ENCODE results near the gene SMIM41.

DNA sequence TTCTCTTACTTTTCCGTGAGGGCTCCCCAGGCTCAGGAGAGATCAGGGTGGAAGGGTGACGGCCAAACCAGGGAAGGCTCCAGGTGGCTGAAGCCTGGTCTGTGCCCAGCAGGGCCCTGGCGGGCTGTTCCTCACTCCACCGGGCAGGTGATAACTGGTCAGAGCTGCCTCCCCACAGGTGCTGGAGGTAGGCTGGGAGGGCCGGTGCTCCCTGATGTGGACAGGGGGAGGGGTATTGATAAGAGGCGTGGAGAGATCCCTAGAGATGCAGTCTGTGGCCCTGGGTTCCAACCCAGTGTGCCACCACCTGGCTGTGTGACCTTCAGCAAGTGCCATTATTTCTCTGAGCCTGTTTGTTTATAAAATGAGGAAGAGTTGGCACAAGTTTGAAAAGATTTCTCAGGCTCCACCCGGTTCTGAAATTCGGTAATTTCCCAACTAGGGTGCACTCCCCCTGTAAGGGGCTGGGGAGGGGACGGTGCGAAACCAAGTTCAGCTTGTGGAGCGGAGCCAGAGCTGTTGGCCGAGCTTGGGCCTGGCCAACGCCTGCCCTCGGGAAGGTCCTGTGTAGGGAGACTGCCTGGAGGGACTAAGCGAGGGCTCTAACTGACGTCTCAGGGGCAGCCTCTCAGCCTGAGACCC is 29.3 kb upstream of the SMIM41 start:
- TF ChIP-seq EZH2phosphoT487 (IDR thresholded peaks at IDR 0.05; ENCODE audit: low read length) (no peak), EZH2 (optimal IDR thresholded peaks at IDR 0.05; ENCODE audit: low read depth, low read length) (no peak)
- TF ChIP-seq, protein P1, sequence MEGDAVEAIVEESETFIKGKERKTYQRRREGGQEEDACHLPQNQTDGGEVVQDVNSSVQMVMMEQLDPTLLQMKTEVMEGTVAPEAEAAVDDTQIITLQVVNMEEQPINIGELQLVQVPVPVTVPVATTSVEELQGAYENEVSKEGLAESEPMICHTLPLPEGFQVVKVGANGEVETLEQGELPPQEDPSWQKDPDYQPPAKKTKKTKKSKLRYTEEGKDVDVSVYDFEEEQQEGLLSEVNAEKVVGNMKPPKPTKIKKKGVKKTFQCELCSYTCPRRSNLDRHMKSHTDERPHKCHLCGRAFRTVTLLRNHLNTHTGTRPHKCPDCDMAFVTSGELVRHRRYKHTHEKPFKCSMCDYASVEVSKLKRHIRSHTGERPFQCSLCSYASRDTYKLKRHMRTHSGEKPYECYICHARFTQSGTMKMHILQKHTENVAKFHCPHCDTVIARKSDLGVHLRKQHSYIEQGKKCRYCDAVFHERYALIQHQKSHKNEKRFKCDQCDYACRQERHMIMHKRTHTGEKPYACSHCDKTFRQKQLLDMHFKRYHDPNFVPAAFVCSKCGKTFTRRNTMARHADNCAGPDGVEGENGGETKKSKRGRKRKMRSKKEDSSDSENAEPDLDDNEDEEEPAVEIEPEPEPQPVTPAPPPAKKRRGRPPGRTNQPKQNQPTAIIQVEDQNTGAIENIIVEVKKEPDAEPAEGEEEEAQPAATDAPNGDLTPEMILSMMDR (IDR thresholded peaks at IDR 0.05; ENCODE audit: low read length): no peak
